Natural killer cell (primary cell): ENCODE data around the gene IFNA6. TPM values are rescaled to one million over a fixed set of nuclear protein-coding genes. Genes with fewer than 3 reads are reported as not detected.
"Not testable (repeated sequence)": the region's sequence is repeated elsewhere in the genome, so short reads cannot be mapped to it uniquely, and the experiment has no call there.

Experiments
- ATAC-seq, 3 donors: fragments of 150-1000 bp in 2 of 3; fragments of 200-7000 bp in 1 of 3; cut with Tn5 transposase; 1 replicate in 1 of 3; 2 replicates in 2 of 3; pipeline ENCODE4 v1.10.0; 2021; ENCODE audit warnings: mild to moderate bottlenecking in 2 of 3, moderate library complexity in 2 of 3
- DNase-seq, 2 donors: peaks; one replicate each; pipeline versions ENCODE4 v3.0.0 to v3.0.0-alpha.2; 2013 to 2021; ENCODE audit warnings: mixed read lengths in 1 of 2
- H3K27ac ChIP-seq: one replicate; pipeline ENCODE4 v1.5.1; 2013; ENCODE audit warnings: mild to moderate bottlenecking, low read length
- H3K27me3 ChIP-seq: one replicate; pipeline ENCODE4 v1.6.1; 2013; ENCODE audit warnings: low read length; ENCODE audit not compliant: control insufficient read depth, insufficient read depth
- H3K36me3 ChIP-seq: one replicate; pipeline ENCODE4 v1.6.1; 2013; ENCODE audit warnings: low read length; ENCODE audit not compliant: control insufficient read depth, insufficient read depth
- H3K4me1 ChIP-seq: one replicate; pipeline ENCODE4 v1.6.1; 2013; ENCODE audit warnings: low read length; ENCODE audit not compliant: control insufficient read depth, insufficient read depth
- H3K4me3 ChIP-seq: one replicate; pipeline ENCODE4 v1.5.1; 2013; ENCODE audit warnings: low read length
- H3K9me3 ChIP-seq: one replicate; pipeline ENCODE4 v1.6.1; 2013; ENCODE audit warnings: low read length; ENCODE audit not compliant: control insufficient read depth, insufficient read depth
- H3K27ac Mint-ChIP-seq, 2 donors: one replicate each; pipeline ENCODE4 v1.8.0; 2022; ENCODE audit warnings: mild to moderate bottlenecking in 2 of 2, mixed read lengths in 2 of 2, moderate library complexity in 1 of 2
- H3K27me3 Mint-ChIP-seq, 2 donors: one replicate each; pipeline ENCODE4 v1.8.0; 2022; ENCODE audit warnings: low read depth in 2 of 2, mixed read lengths in 2 of 2
- H3K36me3 Mint-ChIP-seq: one replicate; pipeline ENCODE4 v1.8.0; 2022; ENCODE audit warnings: mixed read lengths
- H3K4me1 Mint-ChIP-seq, 2 donors: one replicate each; pipeline ENCODE4 v1.8.0; 2022; ENCODE audit warnings: mixed read lengths in 2 of 2
- H3K4me3 Mint-ChIP-seq: one replicate; pipeline ENCODE4 v1.8.0; 2022; ENCODE audit warnings: mild to moderate bottlenecking, moderate library complexity, mixed read lengths
- H3K9me3 Mint-ChIP-seq, 2 donors: one replicate each; pipeline ENCODE4 v1.8.0; 2022; ENCODE audit warnings: mixed read lengths in 2 of 2
- WGBS: methylation state at CpG from one replicate; pipeline ENCODE4 v1.1.7; 2013; ENCODE audit warnings: missing lambda C conversion rate; ENCODE audit not compliant: insufficient coverage; 5-methylcytosine and 5-hydroxymethylcytosine counted together
- intact Hi-C: fragments of 100-400 bp; cut with micrococcal nuclease; formaldehyde crosslinking; loops from one replicate; pipeline ENCODE4 v1.14.2; 2022
- total RNA-seq, 4 donors: library from RNA; stranded (reverse); fragments of 120-200 nt in 1 of 4; gene quantifications; one replicate each; pipeline versions ENCODE4 v1.2.3 to v1.2.4, GENCODE V29; 2013 to 2022
- TF ChIP-seq, protein P1 (sequence below): fragments of 200-600 bp; IDR thresholded peaks from one replicate; pipeline ENCODE4 v1.8.0; 2022; ENCODE audit warnings: antibody characterized with exemption

Gene IFNA6
- total RNA-seq, 3 donors from 2014 or later (not counting 1 experiment from before 2014, with no cell fraction given), result not detected

DNA sequence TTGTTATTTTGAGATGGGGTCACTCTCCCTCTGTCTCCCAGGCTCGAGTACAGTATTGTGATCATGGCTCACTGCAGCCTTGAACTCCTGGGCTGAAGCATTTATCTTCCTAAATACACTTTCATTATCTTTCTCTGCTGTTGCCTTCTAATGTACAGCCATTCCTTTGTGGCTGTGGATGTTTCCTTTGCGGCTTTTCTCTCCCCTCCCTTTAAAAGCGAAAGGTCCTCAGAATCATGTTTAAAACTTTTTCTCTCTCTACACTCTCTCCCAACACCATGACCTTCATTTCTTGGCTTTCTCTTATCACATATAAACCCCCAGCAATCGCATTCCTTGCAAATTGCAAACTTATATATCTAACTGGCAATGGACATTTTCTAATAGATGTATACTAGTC, 32.9 kb upstream of the IFNA6 start:
- no peaks in the 10 kb centered on the region for H3K36me3 Mint-ChIP-seq
- H3K9me3 ChIP-seq, result no peaks in the 10 kb centered on the region
- peaks cover 9% of the 10 kb centered on the region for H3K4me1 ChIP-seq
- DNase-seq, result no peak
- intact Hi-C loops, result no loop called here
- peaks cover 5 to 15% of the 10 kb centered on the region in 2 donors for H3K4me1 Mint-ChIP-seq
- H3K27me3 Mint-ChIP-seq, result peaks cover 30 to 35% of the 10 kb centered on the region in 2 donors
- H3K4me3 ChIP-seq, result no peak overlapping the region
- 61% methylated on average over 3 of the region's 4 CpGs for WGBS
- no peak overlapping the region for H3K4me3 Mint-ChIP-seq
- H3K27ac Mint-ChIP-seq, result no peak overlapping the region
- TF ChIP-seq, protein P1, sequence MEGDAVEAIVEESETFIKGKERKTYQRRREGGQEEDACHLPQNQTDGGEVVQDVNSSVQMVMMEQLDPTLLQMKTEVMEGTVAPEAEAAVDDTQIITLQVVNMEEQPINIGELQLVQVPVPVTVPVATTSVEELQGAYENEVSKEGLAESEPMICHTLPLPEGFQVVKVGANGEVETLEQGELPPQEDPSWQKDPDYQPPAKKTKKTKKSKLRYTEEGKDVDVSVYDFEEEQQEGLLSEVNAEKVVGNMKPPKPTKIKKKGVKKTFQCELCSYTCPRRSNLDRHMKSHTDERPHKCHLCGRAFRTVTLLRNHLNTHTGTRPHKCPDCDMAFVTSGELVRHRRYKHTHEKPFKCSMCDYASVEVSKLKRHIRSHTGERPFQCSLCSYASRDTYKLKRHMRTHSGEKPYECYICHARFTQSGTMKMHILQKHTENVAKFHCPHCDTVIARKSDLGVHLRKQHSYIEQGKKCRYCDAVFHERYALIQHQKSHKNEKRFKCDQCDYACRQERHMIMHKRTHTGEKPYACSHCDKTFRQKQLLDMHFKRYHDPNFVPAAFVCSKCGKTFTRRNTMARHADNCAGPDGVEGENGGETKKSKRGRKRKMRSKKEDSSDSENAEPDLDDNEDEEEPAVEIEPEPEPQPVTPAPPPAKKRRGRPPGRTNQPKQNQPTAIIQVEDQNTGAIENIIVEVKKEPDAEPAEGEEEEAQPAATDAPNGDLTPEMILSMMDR, result no peak
- H3K36me3 ChIP-seq, result no peaks in the 10 kb centered on the region
- H3K27me3 ChIP-seq, result peaks cover 14% of the 10 kb centered on the region
- no peak overlapping the region for H3K27ac ChIP-seq
- ATAC-seq, result no peak
- H3K9me3 Mint-ChIP-seq, result no peaks in the 10 kb centered on the region

DNA sequence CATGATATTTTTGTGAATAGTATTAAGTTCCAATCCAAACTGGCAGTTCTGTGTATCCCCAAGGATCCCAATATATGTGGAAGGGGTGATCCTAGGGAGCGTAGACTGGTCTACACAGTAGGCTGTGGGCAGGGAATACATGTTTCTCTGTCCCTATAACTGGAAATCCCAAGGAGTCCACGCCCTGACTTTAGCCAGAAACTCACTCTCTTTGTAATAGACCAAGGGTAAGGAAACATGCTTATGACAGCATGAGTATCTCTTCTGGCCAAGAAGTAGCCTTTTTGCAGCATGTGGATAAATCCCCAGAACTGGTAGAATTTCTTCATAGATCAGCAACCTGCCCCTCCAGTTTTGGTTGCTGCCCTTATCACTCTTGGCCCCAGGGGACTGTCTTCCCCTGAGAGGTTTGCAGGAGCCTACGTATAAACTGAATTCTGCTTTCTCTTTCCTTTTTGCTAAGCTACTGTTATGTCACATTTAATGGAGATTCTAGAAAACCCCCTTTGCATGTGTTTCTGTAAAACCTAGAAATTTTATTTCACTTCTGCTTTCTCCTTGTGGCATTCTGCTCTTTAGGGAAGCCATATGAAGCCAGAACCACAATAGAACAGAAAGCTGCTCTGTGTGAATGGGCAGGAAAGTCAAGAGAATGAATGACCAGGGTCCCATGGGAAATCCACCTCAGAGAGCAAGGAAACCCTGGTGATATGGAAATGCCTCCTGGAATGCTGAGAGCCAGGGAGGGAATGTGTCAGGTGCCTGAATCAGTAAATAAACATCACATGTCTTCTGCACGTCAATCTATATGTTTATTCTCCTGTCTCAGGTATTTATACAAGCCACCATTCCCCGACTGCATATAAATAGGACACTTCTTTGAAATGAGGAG, 31.0 kb upstream of the IFNA6 start:
- Histone ChIP-seq H3K36me3 (no peaks in the 10 kb centered on the region), H3K9me3 (no peaks in the 10 kb centered on the region), H3K4me1 (peaks cover 9% of the 10 kb centered on the region), H3K4me3 (no peak overlapping the region), H3K27ac (no peak overlapping the region), H3K27me3 (peaks cover 9% of the 10 kb centered on the region)
- peaks cover 26 to 44% of the 10 kb centered on the region in 2 donors for H3K27me3 Mint-ChIP-seq
- intact Hi-C loops, result no loop called here
- WGBS, result 56% methylated on average over 5 of the region's 5 CpGs
- DNase-seq (peak in 1 of 2 donors; percentile 45), ATAC-seq (peak; percentile 89 to 96 (median 93))
- H3K4me1 Mint-ChIP-seq, result peaks cover 5 to 15% of the 10 kb centered on the region in 2 donors
- no peaks in the 10 kb centered on the region for H3K9me3 Mint-ChIP-seq
- H3K4me3 Mint-ChIP-seq, result no peak overlapping the region
- TF ChIP-seq, protein P1, result no peak
- H3K36me3 Mint-ChIP-seq, result no peaks in the 10 kb centered on the region
- peak overlapping the region in 1 of 2 donors; percentile 21 for H3K27ac Mint-ChIP-seq

- H3K4me3 ChIP-seq, H3K27ac ChIP-seq, H3K4me1 ChIP-seq, H3K36me3 Mint-ChIP-seq, intact Hi-C loops, H3K27me3 ChIP-seq, ATAC-seq, H3K36me3 ChIP-seq, H3K4me3 Mint-ChIP-seq, H3K9me3 ChIP-seq, DNase-seq, H3K4me1 Mint-ChIP-seq, H3K9me3 Mint-ChIP-seq, H3K27ac Mint-ChIP-seq: not testable (repeated sequence)
- 89% methylated on average over 1 of the region's 4 CpGs for WGBS
- peaks cover 25 to 35% of the 10 kb centered on the region in 2 donors for H3K27me3 Mint-ChIP-seq
Measured at GRCh38 chr9:21371467-21371866, 20.8 kb upstream of the IFNA6 start.

- no peaks in the 10 kb centered on the region for H3K36me3 Mint-ChIP-seq
- H3K9me3 Mint-ChIP-seq, result no peaks in the 10 kb centered on the region
- H3K36me3 ChIP-seq, result no peaks in the 10 kb centered on the region
- H3K27ac Mint-ChIP-seq, result no peak within 1 kb of the TSS
- no peaks in the 10 kb centered on the region for H3K4me1 ChIP-seq
- H3K9me3 ChIP-seq, result no peaks in the 10 kb centered on the region
- peaks cover 24 to 45% of the 10 kb centered on the region in 2 donors for H3K27me3 Mint-ChIP-seq
- ATAC-seq (no peak), DNase-seq (no peak)
- intact Hi-C loops, result no loop called here
- no peak within 1 kb of the TSS for H3K4me3 ChIP-seq
- no peak within 1 kb of the TSS for H3K27ac ChIP-seq
- TF ChIP-seq, protein P1, result no peak
- 94% methylated on average over 2 of the region's 3 CpGs for WGBS
- H3K4me3 Mint-ChIP-seq, result no peak within 1 kb of the TSS
- peaks cover 7% of the 10 kb centered on the region for H3K27me3 ChIP-seq
- no peaks in the 10 kb centered on the region for H3K4me1 Mint-ChIP-seq
Measured at GRCh38 chr9:21367957-21368356, 17.3 kb upstream of the IFNA6 start, which contains the start of gene IFNA13. Gene IFNA13, minus strand, starts transcription at chr9:21368057. Its CDS starts 47 bp downstream, at chr9:21368010.

DNA sequence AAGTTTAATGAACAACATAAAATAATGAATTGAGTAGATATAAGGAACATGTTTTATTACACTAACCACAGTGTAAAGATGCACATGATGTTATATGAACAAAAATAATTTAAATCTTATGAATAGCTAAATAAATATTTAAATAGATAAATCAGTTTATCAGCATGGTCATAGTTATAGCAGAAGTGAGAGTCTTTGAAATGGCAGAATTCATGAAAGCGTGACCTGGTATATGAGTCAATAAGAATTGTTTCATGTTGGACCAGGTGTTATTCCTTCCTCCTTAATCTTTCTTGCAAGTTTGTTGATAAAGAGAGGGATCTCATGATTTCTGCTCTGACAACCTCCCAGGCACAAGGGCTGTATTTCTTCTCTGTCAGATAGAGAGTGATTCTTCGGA, 16.5 kb upstream of the IFNA6 start:
- no CpG with 5 or more reads among the region's 2 CpGs for WGBS
- H3K4me3 Mint-ChIP-seq, H3K4me1 ChIP-seq, H3K4me3 ChIP-seq, H3K9me3 Mint-ChIP-seq, ATAC-seq, H3K9me3 ChIP-seq, H3K27me3 ChIP-seq, H3K36me3 ChIP-seq, H3K27ac ChIP-seq, intact Hi-C loops, H3K4me1 Mint-ChIP-seq, H3K27ac Mint-ChIP-seq, DNase-seq, H3K36me3 Mint-ChIP-seq: not testable (repeated sequence)
- peaks cover 22 to 42% of the 10 kb centered on the region in 2 donors for H3K27me3 Mint-ChIP-seq
